LNCAP (cell line): ENCODE measurements around the gene PAN2.

Source experiments
- TF ChIP-seq, protein P1 (sequence below): fragments of 450-650 bp; IDR thresholded peaks from 2 replicates; pipeline ENCODE4 v1.5.1; 2017; ENCODE audit warnings: mild to moderate bottlenecking

The PAN2 gene

DNA sequence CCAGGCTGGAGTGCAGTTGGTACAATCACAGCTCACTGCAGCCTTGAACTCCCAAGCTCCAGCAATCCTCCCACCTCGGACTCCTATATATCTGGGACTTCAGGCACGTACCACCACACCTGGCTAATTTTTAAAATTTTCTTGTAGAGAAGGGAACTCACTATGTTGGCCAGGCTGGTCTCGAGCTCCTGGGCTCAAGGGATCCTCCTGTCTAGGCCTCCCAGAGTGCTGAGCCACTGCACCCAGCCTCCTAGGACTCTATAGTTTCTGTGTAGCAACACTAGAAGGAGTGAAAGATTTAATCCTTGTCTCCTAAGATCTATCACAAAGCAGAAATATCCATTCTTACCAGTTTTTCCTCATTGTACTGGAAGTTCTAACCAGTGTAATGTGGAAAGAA, 33.1 kb upstream of the PAN2 start:
- TF ChIP-seq, protein P1, sequence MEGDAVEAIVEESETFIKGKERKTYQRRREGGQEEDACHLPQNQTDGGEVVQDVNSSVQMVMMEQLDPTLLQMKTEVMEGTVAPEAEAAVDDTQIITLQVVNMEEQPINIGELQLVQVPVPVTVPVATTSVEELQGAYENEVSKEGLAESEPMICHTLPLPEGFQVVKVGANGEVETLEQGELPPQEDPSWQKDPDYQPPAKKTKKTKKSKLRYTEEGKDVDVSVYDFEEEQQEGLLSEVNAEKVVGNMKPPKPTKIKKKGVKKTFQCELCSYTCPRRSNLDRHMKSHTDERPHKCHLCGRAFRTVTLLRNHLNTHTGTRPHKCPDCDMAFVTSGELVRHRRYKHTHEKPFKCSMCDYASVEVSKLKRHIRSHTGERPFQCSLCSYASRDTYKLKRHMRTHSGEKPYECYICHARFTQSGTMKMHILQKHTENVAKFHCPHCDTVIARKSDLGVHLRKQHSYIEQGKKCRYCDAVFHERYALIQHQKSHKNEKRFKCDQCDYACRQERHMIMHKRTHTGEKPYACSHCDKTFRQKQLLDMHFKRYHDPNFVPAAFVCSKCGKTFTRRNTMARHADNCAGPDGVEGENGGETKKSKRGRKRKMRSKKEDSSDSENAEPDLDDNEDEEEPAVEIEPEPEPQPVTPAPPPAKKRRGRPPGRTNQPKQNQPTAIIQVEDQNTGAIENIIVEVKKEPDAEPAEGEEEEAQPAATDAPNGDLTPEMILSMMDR, result no peak

DNA sequence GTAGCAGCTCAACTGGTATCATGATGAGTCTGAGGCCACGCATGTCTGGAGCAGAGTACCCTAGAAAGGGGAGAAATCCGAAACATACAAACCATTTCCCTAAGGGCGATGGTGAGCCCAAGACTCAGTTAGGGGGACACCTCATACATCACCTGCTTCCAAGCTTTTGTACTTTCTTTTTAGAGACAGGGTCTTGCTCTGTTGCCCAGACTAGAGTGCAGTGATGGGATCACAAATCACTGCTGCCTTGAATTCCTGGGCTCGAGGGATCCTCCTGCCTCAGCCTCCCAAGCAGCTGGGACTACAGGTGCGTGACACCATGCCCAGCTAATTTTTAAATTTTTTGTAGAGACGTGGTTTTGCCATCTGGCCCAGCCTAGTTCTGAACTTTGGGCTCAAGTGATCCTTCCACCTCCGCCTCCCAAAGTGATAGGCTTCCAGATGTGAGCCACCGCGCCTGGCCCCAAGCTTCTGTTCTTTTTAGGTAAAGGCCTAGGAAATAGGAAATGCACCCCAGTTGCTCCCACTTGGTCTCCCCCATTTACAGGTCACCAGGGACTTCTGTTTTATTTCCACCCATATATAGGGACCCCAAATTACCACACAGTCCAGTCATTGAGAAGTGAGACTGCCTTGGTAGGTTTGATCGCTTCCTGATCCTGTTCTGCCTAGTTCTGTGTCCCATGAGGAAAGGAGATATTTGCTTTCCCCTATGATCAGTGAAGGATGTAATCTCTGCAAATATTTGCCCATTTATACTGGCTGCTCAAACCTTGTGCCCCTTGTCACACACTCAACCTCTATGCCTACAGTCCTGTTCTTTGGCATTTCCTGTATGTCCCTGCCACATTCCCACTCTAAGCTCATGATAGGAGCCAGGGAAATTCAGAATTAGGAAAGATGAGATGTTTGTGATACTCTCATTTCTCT, 28.6 kb upstream of the PAN2 start, which contains the start of gene APOF:
TSS of gene APOF (minus strand) at position 728 of the 930 bp plus-strand sequence. CDS start at position 616, 112 bp downstream.
- TF ChIP-seq, protein P1, result no peak

DNA sequence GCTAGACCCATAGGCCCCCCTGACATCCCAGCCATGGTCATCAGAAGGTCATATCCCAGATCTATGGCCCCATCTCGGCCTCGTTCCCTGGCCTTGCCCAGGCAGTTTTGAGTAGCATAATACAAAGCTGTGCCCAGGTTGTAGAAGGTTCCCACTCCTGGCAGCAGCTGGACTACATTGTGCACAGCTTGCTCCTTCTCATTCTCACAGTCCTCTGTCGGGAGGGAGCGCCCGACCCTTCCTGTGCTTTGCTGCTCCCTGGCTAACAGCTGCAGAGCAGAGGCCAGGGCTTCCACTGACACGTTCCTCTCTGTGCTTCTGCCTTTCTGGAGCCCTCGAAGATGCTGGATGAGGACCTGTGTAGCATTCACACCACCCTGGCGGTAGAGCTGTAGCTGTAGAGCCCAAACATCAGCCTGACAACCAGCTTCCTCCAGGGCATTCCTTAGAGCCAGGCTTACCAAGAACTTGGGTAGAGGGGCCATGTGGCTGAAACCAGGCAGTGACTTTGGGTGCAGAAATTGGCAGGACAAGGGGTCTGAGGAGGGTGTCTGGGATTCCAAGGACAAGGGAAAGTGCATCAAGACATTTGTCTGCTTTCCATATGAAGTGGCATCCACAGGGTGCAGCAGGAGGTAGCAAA, 27.8 kb upstream of the PAN2 start:
- TF ChIP-seq, protein P1, result no peak

DNA sequence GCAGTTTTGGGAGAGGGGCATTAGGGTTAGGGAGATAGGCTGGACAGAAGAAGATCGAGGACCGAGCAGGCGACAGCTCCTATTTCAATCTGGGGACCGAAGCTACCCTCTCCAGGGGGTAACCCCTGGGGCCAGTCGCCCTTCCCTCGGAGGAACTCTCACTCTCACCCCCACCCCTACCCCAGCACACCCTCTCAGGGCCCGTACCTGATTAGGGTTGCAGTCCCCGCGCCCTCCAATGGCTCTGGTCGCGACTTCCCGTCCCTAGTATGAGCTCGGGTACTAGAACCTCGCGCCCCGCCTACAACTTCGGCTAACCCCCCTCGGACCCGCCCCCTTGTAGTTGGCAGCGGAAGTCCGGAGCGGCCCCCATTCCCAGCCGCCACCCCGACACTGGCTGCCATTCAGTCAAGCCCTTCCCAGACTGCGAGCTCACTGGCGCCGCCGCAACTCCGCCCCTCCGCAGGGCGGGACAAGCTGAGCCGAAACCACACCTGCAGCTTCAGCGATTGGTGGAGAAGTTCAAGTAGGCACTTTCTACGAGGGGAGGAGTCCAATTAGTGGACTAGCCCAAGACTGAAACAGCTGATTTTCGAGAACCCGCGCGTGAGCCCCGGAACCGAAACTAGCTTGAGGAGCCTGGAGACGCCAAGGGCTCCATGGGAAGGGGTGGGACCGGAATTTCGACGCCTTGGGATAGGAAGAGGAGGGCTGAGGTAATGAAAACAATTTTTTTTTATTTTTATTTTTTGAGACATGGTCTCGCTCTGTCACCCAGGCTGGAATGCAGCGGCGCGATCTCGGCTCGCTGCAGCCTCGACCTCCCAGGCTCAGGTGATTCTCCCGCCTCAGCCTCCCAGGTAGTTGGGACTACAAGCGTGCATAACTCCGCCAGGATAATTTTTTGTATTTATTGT, 26.3 kb upstream of the PAN2 start, which contains the start of gene STAT2:
TSS of gene STAT2 (minus strand) at position 257 of the 917 bp plus-strand sequence. CDS start 3,536 bp downstream, outside the sequence.
- TF ChIP-seq, protein P1, result no peak

DNA sequence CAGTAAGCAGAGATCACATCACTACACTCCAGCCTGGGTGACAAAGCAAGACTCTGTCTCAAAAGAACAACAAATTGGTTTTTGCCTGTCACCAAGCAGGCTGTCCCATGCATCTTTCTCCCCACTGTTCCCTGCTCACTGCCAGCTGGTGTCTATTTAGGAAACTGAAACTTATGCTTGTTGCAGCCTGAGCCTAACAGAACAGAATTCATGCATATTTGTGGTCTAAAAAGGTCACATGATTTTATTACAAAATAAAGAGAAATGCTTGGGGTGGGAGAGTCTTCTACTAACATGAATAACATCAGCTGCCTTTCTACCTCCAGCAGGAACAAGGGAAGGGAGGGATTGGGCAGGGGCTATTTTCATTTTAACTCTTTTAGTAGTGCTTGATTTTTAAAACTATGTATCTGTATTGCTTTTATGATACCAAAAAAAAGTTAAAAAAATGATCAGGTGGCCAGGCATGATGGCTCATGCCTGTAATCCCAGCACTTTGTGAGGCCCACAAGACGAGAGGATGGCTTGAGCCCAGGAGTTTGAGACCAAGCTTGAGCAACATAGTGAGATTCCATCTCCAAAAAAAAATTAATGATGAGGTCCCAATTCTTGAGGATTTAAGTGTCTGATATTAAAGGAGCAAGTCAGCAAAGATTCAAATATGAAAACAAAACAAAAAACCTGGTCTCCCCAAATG, 25.2 kb upstream of the PAN2 start:
- TF ChIP-seq, protein P1, result no peak

DNA sequence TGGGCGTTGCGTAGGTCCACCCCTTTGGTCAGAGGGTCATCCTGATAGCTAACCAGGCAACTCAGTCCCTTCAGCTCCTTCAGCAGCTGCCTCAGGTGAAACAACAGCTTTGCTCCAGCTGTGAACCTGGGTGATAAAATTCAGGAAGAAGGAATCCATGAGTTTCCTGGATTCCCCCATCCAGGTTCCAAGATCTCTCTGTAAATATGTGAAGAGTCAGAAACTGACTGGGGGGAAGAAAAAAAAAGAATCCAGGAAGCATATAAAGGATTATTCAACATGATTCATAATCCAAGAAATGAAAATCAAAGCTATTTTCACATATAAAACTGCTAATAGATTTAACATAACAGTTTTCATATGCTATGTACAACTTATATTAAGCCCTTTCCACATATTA, 17.5 kb upstream of the PAN2 start:
- TF ChIP-seq, protein P1, result no peak
